ENCODE data around the gene RUNX2. TPM values are rescaled to one million over a fixed set of nuclear protein-coding genes. Genes with fewer than 3 reads are reported as not detected.
"Not testable (repeated sequence)": the region's sequence is repeated elsewhere in the genome, so short reads cannot be mapped to it uniquely, and the experiment has no call there.

The RUNX2 gene
- total RNA-seq, 4 donors from 2014 or later: 0.78 to 2.0 (median 0.94) TPM

DNA sequence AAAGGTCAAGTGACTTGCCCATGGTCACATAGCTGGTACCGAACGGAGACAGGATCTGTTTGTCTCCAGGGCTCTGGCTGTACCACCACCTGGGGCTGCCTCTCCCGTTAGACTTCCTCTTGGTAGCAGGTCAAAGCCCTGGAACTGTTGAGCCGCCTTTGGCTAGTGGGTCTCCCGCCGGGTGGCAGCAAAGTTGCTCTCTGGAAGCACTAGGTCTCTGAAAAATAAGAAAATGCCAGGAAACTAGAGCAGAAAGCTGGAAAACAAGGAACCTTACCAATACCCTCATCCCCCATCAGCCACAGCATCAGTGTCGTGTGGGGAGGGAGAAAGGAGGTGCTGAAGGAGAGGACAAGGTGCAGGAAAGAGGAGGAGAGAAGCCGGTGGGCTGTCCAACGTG lies 340.6 kb downstream of the RUNX2 start:
- in situ Hi-C loops (cut with MboI; ENCODE audit: low sequenced_read_pairs in 4 of 4) (no loop called here), intact Hi-C loops (cut with DNase I; ENCODE audit: low total_unique reads) (no loop called here)
- H3K36me3 ChIP-seq: no peaks in the 10 kb centered on the region
- no peaks in the 10 kb centered on the region for H3K4me1 ChIP-seq
- TF ChIP-seq, protein P1, sequence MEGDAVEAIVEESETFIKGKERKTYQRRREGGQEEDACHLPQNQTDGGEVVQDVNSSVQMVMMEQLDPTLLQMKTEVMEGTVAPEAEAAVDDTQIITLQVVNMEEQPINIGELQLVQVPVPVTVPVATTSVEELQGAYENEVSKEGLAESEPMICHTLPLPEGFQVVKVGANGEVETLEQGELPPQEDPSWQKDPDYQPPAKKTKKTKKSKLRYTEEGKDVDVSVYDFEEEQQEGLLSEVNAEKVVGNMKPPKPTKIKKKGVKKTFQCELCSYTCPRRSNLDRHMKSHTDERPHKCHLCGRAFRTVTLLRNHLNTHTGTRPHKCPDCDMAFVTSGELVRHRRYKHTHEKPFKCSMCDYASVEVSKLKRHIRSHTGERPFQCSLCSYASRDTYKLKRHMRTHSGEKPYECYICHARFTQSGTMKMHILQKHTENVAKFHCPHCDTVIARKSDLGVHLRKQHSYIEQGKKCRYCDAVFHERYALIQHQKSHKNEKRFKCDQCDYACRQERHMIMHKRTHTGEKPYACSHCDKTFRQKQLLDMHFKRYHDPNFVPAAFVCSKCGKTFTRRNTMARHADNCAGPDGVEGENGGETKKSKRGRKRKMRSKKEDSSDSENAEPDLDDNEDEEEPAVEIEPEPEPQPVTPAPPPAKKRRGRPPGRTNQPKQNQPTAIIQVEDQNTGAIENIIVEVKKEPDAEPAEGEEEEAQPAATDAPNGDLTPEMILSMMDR (IDR thresholded peaks at IDR 0.05 in 4 of 5, conservative IDR thresholded peaks at IDR 0.05 in 1 of 5): no peak
- TF ChIP-seq POLR2A (IDR thresholded peaks at IDR 0.05): no peak
- no peak overlapping the region for H3K27ac ChIP-seq
- no peak overlapping the region for H3K4me3 ChIP-seq
- DNase-seq (no peak), ATAC-seq (no peak)
- H3K9me3 ChIP-seq: no peaks in the 10 kb centered on the region
- peaks cover 14 to 19% (median 16%) of the 10 kb centered on the region in 3 donors for H3K27me3 ChIP-seq

DNA sequence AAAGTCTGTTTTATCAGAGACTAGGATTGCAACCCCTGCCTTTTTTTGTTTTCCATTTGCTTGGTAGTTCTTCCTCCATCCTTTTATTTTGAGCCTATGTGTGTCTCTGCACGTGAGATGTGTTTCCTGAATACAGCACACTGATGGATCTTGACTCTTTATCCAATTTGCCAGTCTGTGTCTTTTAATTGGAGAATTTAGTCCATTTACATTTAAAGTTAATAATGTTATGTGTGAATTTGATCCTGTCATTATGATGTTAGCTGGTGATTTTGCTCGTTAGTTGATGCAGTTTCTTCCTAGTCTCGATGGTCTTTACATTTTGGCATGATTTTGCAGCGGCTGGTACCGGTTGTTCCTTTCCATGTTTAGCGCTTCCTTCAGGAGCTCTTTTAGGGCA lies 345.0 kb downstream of the RUNX2 start:
- in situ Hi-C loops (cut with MboI; ENCODE audit: low sequenced_read_pairs in 4 of 4); H3K36me3 ChIP-seq; H3K4me3 ChIP-seq; H3K27ac ChIP-seq; H3K27me3 ChIP-seq; H3K4me1 ChIP-seq; ATAC-seq; intact Hi-C loops (cut with DNase I; ENCODE audit: low total_unique reads); H3K9me3 ChIP-seq; DNase-seq: not testable (repeated sequence)

DNA sequence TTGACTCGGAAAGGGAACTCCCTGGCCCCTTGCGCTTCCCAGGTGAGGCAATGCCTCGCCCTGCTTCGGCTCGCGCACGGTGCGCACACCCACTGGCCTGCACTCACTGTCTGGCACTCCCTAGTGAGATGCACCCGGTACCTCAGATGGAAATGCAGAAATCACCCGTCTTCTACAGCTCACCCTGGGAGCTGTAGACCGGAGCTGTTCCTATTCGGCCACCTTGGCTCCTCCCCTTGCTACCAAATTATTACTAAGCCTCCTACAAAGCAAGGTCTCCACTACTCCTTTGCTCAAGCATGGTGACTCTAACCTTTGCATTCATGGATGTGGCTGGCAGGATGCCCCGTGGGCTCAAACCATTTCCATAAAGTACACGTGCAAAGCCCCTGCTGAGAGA lies 347.0 kb downstream of the RUNX2 start:
- H3K4me1 ChIP-seq; H3K27ac ChIP-seq; in situ Hi-C loops (cut with MboI; ENCODE audit: low sequenced_read_pairs in 4 of 4); DNase-seq; ATAC-seq; intact Hi-C loops (cut with DNase I; ENCODE audit: low total_unique reads); H3K27me3 ChIP-seq; H3K4me3 ChIP-seq; H3K9me3 ChIP-seq; H3K36me3 ChIP-seq: not testable (repeated sequence)

DNA sequence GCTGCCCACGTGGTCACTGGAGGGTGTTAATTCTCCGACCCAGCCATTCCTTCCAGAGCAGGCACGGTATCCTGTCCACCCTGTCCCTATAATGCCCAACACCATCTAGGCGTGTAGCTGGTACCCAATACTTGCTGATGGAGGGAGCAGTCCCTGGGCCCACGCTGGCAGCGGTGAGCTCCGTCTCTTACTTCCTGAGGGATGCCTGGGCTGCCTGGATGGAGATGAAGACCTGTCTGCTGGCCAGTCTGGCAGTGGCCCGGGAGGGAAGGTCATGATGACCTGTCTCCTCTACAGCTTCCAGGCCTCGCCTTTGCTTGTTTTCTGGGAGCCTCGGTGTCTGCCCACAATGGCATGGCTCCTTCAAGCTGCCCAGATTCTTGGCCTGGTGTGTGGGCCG lies 347.5 kb downstream of the RUNX2 start:
- H3K4me3 ChIP-seq: no peak overlapping the region
- DNase-seq (no peak), ATAC-seq (no peak)
- intact Hi-C loops (cut with DNase I; ENCODE audit: low total_unique reads): no loop called here
- no peaks in the 10 kb centered on the region for H3K36me3 ChIP-seq
- H3K9me3 ChIP-seq: peaks cover 0 to 1% (median 0%) of the 10 kb centered on the region in 3 donors
- H3K27ac ChIP-seq: no peak overlapping the region
- in situ Hi-C loops (cut with MboI; ENCODE audit: low sequenced_read_pairs in 4 of 4): no loop called here
- no peaks in the 10 kb centered on the region for H3K4me1 ChIP-seq
- TF ChIP-seq POLR2A (IDR thresholded peaks at IDR 0.05): no peak
- TF ChIP-seq, protein P1 (IDR thresholded peaks at IDR 0.05 in 4 of 5, conservative IDR thresholded peaks at IDR 0.05 in 1 of 5): no peak
- H3K27me3 ChIP-seq: no peaks in the 10 kb centered on the region

DNA sequence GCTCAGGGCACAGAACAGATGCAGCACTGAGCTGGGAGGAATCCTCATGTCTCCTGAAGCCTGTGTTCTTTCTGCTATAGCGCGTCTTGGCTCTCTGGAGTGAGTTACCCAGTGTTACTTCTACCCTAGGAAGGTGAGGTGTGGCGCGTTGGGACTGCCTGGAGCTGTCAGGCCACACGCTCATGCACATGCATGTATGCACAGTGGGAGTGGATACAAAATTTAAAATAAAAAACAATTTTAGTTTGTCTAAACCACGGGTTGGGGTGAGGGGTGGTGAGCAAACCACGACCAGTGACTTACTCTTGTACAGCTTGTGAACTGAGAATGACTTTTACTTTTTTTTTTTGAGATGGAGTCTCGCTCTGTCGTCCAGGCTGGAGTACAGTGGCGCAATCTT lies 348.2 kb downstream of the RUNX2 start:
- no peaks in the 10 kb centered on the region for H3K4me1 ChIP-seq
- TF ChIP-seq, protein P1 (IDR thresholded peaks at IDR 0.05 in 4 of 5, conservative IDR thresholded peaks at IDR 0.05 in 1 of 5): no peak
- no peak for TF ChIP-seq POLR2A (IDR thresholded peaks at IDR 0.05)
- intact Hi-C loops (cut with DNase I; ENCODE audit: low total_unique reads) (no loop called here), in situ Hi-C loops (cut with MboI; ENCODE audit: low sequenced_read_pairs in 4 of 4) (no loop called here)
- no peak for DNase-seq
- no peak for ATAC-seq
- H3K4me3 ChIP-seq: no peak overlapping the region
- no peak overlapping the region for H3K27ac ChIP-seq
- no peaks in the 10 kb centered on the region for H3K27me3 ChIP-seq
- H3K9me3 ChIP-seq: peaks cover 0 to 3% (median 0%) of the 10 kb centered on the region in 3 donors
- H3K36me3 ChIP-seq: no peaks in the 10 kb centered on the region

Measured in gastrocnemius medialis (tissue), 4 donors.